NCI-H2196 treated with DMSO at 0.1 percent for 48 hours (cell line): ENCODE measurements around the gene SGCG.

ENCODE experiments used
- DNase-seq: peaks from one replicate; lab custom pipeline; 2025; ENCODE audit not compliant: unreplicated experiment; lab: John Stamatoyannopoulos, UW

SGCG gene

DNA sequence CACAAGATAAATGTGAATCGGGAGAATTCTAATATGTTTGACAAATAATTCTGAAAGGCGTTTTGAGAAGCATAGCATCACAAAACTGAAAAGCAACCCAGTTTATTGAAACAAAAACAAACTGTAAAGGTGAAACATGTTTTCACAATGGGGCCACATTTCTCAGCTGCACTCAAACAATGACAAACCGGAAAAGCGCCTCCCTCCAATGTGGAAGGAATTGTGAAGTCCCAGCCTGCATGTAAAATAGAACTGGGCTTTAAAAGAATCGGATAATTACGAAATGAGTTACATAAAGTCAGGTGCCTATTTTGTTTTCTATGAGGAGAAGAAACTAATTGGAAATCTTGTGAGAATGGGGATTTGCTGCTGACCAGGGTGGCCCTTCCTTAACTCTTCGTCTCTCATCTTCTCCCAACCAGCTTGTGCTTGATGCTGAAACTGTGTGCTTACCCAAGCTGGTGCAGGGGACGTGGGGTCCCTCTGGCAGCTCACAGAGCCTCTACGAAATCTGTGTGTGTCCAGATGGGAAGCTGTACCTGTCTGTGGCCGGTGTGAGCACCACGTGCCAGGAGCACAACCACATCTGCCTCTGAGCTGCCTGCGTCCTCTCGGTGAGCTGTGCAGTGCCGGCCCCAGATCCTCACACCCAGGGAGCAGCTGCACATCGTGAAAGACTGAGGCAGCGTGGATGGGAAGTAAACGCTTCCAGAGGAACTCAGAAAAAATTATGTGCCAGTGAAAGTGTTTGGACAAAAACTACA lies 143.3 kb downstream of the SGCG start:
- DNase-seq: no peak

DNA sequence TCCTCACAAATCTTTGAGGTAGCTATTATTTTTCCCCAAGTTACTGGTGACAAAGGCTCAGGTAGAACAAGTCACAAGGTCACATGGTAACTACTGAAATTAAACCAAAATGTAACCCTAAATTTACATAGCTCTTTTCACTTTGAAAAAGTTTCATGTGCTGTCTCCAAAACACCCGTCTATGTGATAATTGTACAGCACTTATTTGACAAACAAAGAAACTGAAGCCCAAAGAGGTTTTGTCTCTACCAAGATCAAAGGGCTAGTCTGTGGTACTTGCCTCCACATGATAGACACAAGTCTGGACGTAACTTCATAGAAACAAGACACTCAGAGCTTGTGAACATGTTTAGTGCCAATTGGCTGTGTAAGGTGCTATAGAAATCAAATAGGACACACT lies 144.4 kb downstream of the SGCG start:
- DNase-seq: no peak

DNA sequence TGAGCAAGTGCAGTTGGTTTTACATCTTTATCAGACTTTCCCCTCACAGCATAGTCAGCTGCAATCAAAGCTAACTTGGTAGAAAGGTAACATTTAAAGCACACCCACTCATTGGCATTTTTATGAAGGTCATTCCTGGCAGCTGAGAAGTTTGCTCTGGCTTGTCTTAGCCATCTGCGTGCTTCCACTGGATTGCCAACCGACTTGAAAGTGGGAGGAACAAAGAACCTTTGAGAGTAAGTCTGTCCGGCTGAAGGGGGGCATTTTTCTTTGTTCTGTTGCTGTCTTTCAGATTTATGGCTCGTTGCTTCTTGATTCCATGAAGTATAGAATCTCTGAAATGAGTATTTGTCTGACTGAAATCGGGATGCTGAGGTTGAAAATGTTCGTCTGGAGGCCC lies 149.6 kb downstream of the SGCG start:
- DNase-seq: no peak

DNA sequence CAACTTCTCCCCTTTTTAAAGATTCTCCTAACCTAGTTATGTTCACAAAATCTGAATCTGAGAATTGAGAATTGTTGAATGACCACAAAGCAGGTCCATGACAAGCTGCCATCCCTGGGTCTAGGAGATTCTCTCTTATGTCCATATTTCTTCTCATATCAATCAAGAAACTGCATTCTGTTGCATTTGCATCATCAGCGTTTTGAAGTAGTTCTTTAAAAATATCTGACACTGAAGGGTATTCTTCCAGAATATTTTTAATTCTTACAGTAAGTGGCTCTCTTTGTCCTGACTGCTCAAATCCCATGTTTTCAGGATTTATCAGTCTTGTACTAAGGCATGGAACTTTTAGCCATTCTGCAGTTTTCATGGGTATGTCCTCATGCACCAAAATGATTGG lies 158.4 kb downstream of the SGCG start:
- no peak for DNase-seq

DNA sequence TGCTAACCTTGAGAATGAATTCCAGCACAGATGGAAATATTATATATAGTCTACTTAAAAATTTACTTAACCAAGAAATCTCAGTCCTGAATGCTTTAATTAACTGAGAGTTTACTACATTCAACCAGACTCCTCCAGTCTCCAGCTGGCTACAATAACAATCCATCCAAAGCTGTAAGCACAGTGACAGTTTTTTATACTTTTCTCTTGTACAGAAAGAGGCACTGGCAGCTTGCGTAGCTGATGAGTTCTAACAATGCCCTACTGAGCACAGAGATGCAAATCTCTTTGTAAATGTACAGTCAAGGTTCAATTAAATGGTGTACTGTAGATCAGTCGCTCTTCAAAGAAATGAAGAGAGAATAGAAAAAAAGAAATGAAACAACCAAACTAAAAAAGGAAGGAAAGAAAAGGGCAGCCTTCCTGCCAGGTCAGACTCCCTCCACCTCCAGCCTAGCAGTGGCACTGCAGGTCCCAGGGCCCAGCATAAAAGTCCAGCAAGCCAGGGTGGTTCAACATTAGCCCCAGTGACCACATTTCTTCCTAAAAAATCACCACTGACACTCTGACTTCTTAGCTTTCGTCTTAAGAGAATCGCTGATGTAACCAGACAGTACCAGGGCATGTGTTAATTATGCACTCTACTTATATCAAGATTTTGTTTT lies 164.3 kb downstream of the SGCG start:
- DNase-seq: no peak

DNA sequence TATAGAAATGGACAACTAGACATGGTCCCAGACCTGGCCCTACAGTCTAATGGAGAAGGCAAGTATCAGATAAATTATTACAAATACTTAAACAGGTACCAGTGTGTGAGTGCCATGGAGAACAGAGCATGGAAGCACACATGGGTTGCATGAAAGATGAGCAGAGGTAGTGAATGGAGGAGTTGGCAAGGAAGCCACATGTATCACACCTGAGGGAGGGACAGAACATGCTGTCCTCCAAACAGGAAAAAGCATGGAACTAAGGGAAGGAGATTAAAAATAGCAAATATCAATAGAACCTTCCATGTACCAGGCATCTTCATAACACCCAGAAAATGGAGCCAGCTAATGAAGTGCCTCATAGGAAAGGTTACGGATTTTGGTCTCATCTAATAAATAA lies 166.8 kb downstream of the SGCG start:
- no peak for DNase-seq

DNA sequence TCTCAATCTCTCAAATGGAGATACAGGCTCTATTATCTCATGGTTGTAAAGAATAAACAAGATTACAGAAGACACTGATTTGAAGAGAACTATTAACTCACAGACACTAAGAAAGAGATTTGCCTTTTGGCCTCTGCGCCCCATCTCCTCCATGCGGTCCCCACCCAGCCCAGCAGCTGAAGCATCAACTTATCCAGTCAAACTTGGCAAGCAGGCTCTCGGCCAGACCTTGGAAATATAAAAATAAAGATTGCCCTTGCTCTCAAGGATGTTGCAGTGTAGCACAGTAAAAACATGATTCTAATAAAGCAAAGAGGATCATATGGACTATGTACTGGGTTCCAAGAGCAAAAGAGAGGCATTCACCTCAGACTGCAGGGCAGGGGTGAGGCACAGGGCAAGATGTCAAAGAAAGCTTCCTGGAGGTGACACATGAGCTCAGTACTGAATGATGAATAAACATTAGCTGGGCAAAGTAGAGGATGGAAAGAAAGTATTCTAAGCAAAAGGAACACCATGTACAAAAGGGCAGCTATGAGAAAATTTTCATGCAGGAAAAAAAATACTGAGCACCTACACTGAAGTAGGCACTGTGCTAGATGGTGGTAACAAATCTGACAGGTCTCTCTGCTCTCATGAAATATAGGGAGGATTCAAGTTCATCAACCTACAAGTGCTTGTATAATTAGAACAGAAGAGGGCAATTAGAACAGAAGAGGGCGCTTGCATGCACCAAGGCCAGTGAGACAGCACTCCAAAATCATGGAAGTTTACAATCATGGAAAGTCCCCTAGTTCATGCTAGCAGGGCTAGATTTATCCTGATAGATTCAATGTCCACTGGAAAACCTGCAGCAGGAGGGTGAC lies 167.7 kb downstream of the SGCG start:
- DNase-seq: no peak

DNA sequence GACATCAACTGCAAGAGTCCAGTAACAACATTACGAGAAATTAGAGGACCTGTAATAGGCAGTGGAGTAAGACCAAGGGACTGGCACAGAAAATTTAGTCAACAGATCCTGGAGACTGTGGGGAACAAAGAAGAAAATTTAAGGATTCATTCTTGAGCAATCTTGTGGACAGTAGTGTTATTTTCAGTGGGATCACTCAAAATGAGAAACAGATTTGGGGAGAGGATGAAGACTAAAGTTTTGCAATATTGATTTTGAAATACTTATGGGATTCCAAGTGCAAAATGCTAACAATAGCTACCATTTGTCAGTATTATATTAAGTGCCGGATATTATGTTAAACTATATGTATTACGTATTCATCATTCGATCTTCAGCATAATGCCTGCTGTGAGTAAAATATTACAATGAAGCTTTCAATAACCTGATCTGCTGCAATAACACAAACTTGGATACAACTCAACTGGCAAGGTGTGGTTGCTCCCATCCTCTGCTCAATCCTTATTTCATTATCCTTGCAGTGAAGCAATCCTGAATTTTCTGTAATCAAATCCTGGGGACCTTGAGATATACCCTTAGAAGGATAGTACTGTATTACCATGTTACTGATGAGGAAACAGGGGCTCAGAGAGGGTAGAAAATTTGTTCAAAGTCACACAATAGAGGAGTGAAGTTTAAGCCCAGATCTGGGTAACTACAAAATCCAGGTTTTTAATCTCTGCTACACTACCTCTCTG lies 168.6 kb downstream of the SGCG start:
- DNase-seq: no peak

DNA sequence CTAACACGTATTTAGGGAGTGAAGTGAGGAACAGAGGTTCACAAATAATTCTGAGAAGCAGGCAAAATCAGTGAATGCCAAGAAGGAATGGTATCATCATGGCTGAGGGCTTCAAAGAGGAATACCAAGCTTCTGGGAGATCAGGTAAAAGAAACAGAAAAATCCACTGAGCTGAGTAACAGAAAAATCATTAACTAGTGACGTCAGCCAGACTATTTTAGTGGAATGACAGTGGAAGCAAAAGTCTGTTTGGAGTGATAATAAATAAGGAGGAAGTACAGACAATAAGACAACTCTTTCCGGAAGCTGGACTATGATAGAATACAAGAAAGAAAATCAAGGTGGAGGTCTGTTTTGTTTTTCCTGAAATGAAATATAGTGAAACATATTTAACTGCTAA lies 169.2 kb downstream of the SGCG start:
- DNase-seq: no peak

DNA sequence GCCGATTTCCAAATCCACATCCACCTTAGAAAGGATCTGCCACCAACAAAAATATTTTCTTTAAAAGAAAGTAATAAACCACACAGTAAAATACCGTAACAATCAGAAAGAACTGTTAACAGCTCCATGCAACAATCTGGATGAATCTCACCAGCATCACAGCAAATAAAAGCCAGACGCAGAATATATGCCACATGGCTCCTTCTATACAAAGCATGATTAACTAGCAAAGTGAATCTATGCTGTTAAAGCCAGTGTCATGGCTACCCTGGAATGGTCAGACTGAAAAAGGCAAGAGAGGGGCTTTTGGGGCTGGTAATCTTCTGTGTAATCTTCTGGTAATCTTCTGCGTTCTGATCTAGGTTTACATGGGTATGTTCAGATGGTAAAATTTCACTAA lies 171.4 kb downstream of the SGCG start:
- DNase-seq: no peak

DNA sequence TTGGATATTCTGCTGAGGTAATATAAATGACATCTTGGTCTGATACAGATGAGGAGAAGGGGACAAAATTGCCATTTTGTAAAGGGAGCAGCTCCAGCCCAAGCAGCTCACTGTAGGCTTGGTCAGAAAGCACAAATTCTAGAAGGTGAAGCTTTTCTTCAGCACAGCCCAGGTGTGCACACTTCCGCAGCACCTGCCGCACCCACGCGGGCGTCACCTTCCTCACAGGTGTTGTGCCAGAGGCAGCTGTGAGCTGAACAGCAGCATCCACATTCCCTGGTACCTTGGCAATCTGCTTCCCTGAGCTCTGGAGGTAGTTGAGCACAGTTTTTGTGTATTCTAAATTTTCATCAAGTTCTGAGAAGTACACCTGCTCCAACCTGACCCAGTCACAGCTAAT lies 173.7 kb downstream of the SGCG start:
- no peak for DNase-seq

DNA sequence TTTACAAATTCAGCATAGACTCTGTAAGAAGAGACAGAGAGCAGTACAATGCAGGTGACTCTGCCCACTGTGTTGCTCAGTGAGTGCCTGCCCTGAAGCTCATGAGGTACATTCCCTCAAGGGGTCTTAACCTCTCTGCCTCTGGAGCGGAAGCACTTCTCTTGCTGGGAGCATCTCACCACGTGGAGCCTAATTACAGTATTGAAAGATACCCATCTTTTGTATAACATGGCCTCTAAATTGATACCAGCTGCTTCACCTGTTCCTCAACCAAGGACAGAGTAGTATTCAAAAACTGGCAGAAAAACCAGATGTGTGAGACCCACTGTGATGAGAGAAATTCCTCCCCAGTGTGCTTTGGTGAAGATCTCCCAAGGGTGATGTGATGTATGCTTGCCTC lies 175.6 kb downstream of the SGCG start:
- DNase-seq: no peak

DNA sequence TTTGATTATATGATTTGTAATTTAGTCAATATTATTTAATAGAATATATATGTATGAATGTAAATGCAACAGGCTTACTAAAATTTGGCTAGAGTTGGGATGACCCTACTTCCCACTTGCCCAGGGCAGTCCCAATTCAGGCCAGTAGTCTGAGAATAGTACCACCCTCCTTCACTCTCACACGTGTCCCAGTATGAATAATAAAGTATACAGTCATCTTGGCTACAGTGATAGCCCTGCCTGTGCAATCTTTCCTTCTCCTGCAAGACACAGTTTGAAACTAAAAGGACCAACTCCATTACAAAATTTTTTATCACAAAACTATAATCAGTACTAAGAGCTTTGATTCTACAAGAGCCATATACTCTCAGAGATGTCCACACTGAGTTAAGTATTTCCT lies 176.6 kb downstream of the SGCG start:
- DNase-seq: no peak

DNA sequence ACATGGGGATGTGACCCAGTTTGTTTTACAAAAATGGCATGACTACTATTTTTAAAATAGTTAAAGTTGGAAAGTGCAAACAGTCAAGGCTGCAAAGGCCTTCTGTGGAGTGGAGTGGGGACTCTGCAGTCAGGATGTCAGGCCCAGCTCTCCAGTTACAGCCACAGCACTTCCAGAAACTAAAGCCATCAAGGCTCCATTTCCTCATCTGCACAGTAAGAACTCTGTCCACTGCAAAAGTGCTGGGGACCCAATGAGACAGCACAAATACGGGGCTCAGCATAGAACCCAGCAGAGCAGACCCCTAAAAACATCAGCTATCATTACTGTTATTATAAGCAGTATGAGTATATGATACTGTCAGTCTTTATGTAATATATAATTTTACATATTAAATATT lies 179.1 kb downstream of the SGCG start:
- DNase-seq: no peak

DNA sequence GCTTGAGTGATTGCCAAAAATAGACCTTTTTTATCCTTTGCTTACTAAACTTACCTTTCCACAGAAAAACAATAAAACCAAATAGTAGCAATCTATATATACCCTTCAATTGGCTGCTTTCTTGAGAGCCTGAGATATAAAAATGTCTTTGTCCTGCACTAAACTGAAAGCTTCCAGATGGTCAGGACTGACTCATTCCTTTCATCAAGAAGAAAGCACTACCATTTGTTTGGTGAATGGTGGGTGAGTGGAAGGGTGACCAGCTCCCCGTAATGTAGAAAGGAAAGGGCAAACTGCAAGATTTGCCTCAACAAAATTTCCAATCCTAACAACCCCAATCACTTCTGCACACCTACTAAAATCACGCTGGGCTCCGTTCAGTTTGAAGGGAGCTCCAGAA lies 184.9 kb downstream of the SGCG start:
- no peak for DNase-seq

DNA sequence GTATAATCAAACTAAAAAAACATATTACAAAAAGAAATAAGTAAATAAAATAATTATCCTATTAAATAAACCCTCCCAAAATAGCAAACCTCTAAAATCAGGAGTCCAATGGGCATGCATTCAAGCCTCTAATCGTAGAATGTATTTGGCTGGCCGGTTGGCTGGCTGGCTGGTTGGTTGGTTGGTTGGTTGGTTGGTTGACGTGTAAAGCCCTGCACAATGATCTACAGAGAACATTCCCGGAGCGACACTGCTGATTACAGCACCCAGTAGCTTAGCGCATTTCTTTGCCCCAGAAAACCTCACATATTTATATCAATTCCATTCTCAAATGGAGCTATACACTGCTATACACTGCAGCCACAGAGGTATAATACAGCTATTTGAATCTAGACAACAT lies 187.1 kb downstream of the SGCG start:
- no peak for DNase-seq

DNA sequence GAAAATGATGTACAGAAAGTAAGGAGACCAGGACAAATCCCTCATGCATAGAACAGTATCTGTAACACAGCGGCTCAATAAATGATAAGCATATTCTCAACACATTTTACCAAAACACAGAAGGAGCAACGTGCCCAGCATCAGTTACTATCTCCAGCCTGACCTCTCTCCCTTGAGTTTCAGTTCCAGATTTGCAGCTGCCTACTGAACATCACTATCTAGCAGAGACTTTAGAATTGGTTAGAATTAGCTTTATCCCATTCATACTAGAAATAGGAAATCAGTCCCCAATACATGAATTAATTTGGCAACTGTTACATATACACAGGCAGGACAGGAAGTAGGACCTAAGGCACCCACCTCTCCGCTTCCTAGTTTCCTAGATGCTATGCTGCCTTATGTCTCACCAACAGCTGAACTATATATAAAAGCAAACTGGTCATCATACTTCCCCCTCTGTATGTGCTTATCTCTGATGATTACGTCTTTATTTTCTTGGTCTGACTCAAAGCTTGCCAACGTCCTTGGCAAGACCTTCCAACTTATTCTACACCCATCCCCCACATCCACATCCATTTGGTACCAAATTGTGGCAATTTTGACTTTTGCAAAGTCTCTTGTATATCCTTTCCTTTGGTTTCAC lies 191.6 kb downstream of the SGCG start:
- DNase-seq: no peak
